Right lobe of liver (tissue), 4 donors: ENCODE data around the gene ERFE.

Experiments used
- CTCF ChIP-seq, 4 donors: fragments of 200-600 bp in 3 of 4; fragments of 450-650 bp in 1 of 4; IDR thresholded peaks; one replicate each; pipeline versions ENCODE4 v1.5.1 to v1.8.0; 2016 to 2022; ENCODE audit warnings: antibody characterized with exemption in 4 of 4, mild to moderate bottlenecking in 2 of 4
- POLR2A ChIP-seq: fragments of 450-650 bp; IDR thresholded peaks from one replicate; pipeline ENCODE4 v1.6.1; 2017; ENCODE audit warnings: antibody characterized with exemption, mild to moderate bottlenecking
- donor health status: DM: no; HTN: no; CAD: no.
- donor health status: DM: no; HTN: no; CAD: no.
- donor health status: DM: no; HTN: yes; CAD: no.

GRCh38 chr2:238140721-238141540, 17.8 kb upstream of the ERFE start:
- TF ChIP-seq CTCF (IDR thresholded peaks at IDR 0.05) = no peak
- no peak for TF ChIP-seq POLR2A
